Gastroesophageal sphincter (tissue), 3 donors: ENCODE results near the gene RHBDD1.

Experiments used
- POLR2A ChIP-seq, 2 donors: fragments of 450-650 bp; IDR thresholded peaks; one replicate each; pipeline ENCODE4 v1.6.1; 2017; ENCODE audit warnings: antibody characterized with exemption in 2 of 2, mild to moderate bottlenecking in 2 of 2, moderate library complexity in 1 of 2
- TF ChIP-seq, protein P1 (sequence below), 4 experiments: fragments of 200-600 bp in 2 of 4; fragments of 450-650 bp in 2 of 4; sonication (generic) in 1 of 4; IDR thresholded peaks; one replicate each; pipeline ENCODE4 v1.5.1; 2017 to 2019; ENCODE audit warnings: antibody characterized with exemption in 4 of 4, mild to moderate bottlenecking in 2 of 4, moderate library complexity in 2 of 4

DNA sequence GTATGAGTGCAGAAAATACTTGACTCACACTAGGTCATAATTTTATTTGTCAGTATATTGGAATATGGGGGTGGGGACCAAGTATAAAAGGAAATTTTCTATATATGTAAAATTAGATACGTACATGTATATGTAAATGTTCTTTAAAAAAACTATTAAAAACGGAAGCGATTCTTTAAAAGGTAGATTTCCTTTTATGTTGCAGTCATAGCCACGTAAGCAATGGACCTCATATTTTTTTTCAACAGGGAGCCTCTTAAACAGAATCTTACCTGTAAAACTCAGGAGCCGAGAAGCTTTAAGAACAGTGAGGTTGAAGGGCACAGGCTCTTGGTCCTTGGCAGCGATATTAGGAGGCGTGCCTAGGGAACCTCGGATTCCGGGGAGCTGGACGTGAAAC lies 3.3 kb downstream of the RHBDD1 start:
- TF ChIP-seq, protein P1, sequence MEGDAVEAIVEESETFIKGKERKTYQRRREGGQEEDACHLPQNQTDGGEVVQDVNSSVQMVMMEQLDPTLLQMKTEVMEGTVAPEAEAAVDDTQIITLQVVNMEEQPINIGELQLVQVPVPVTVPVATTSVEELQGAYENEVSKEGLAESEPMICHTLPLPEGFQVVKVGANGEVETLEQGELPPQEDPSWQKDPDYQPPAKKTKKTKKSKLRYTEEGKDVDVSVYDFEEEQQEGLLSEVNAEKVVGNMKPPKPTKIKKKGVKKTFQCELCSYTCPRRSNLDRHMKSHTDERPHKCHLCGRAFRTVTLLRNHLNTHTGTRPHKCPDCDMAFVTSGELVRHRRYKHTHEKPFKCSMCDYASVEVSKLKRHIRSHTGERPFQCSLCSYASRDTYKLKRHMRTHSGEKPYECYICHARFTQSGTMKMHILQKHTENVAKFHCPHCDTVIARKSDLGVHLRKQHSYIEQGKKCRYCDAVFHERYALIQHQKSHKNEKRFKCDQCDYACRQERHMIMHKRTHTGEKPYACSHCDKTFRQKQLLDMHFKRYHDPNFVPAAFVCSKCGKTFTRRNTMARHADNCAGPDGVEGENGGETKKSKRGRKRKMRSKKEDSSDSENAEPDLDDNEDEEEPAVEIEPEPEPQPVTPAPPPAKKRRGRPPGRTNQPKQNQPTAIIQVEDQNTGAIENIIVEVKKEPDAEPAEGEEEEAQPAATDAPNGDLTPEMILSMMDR (IDR thresholded peaks at IDR 0.05), result no peak
- TF ChIP-seq POLR2A (IDR thresholded peaks at IDR 0.05), result no peak
